ENCODE measurements around the gene SHBG. TPM values are rescaled to one million over a fixed set of nuclear protein-coding genes. Genes with fewer than 3 reads are reported as not detected.
"Not testable (repeated sequence)": the region's sequence is repeated elsewhere in the genome, so short reads cannot be mapped to it uniquely, and the experiment has no call there.

Gene SHBG
- total and polyA plus RNA-seq, 2 experiments from 2014 or later: 0.96 TPM; not detected in 1

DNA sequence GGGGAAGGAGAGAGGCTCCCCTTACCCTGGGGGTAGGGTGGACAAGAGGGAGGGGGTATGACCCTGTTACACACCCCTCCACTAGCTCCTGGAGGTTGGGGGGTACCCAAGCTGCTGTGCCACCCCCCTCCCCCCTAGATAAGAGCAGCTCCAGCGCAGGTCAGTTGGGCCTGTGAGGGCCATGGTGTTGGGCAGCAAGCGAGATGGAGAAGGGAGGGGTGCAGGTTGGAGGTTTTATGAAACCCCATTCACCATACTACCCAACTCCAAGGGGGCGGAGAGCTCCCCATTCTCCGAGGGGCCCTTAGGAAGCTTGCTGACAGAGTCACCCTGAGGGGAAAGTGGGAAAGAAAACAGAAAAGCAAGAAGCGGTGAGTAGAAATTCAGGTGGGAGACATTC, 38.3 kb upstream of the SHBG start:
- peaks cover 42% of the 10 kb centered on the region for H3K36me3 ChIP-seq (ENCODE audit: low read depth)

DNA sequence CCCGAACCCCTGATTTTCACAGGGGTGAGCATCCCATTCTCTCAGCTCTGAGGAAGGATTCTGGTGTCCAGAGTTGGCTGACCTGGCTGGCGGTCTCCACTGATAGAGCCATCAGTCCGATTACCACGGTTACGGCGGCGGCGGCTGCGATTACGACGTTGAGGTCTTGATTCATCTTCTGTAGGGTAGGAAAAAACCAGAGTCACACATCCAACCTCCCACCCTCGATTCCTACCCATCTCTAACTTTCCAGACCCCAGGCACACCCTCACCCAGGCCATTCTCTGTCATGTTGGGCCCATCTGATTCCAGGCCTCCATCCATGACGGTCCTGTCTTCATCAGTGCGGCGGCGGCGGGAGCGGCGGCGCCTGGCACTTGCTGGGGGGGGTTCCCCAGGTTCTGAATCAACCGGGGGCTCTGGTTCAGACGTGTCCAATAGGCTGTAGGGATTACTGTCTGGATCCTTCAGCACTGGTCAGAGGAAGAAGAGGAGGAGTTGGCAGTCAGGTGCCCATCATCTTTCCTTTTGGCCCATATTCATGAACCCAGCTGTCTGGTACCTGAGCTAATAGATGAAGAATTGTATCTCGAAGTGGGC, 37.4 kb upstream of the SHBG start:
- no peaks in the 10 kb centered on the region; the same call in none of the 2 replicates for H3K79me2 ChIP-seq (ENCODE audit: insufficient read depth)
- peaks cover 28% of the 10 kb centered on the region for H3K4me1 ChIP-seq (ENCODE audit: insufficient read depth)
- 90 to 91% methylated on average over 22 to 23 of the region's 23 CpGs for WGBS, 2 experiments (ENCODE audit: low coverage in 1 of 2, low lambda C conversion rate in 2 of 2, missing lambda C conversion rate in 2 of 2)
- no peak overlapping the region for H2AFZ ChIP-seq
- in situ Hi-C loops (cut with MboI): no loop called here
- no peak for DNase-seq
- no peak overlapping the region for H3K27ac ChIP-seq
- no peak overlapping the region for H3K4me2 ChIP-seq (ENCODE audit: unreplicated experiment)
- H3K9me2 ChIP-seq (ENCODE audit: insufficient read depth): no peaks in the 10 kb centered on the region
- H4K20me1 ChIP-seq (ENCODE audit: insufficient read depth): no peaks in the 10 kb centered on the region
- no peaks in the 10 kb centered on the region for H3K27me3 ChIP-seq (replicated peaks; ENCODE audit: insufficient read depth)
- TF ChIP-seq EZH2 (IDR thresholded peaks at IDR 0.05; ENCODE audit: insufficient read depth, poor library complexity, severe bottlenecking) (no peak), EZH2phosphoT487 (IDR thresholded peaks at IDR 0.05; ENCODE audit: insufficient read depth, low read depth) (no peak)
- H3F3A ChIP-seq (ENCODE audit: insufficient read depth): peaks cover 31% of the 10 kb centered on the region
- no peak overlapping the region for H3K4me3 ChIP-seq
- H3K9me3 ChIP-seq (ENCODE audit: low read depth): no peaks in the 10 kb centered on the region
- peaks cover 50% of the 10 kb centered on the region for H3K36me3 ChIP-seq (ENCODE audit: low read depth)
- no peak overlapping the region for H3K9ac ChIP-seq

More for the DNA sequence above, 38.3 kb upstream of the SHBG start:
- in situ Hi-C loops (cut with MboI): no loop called here
- Histone ChIP-seq H3K4me2 (ENCODE audit: unreplicated experiment) (no peak overlapping the region), H3K4me1 (ENCODE audit: insufficient read depth) (peaks cover 34% of the 10 kb centered on the region), H2AFZ (no peak overlapping the region), H3K27ac (no peak overlapping the region), H3K9me3 (ENCODE audit: low read depth) (no peaks in the 10 kb centered on the region), H4K20me1 (ENCODE audit: insufficient read depth) (no peaks in the 10 kb centered on the region), H3K27me3 (replicated peaks; ENCODE audit: insufficient read depth) (no peaks in the 10 kb centered on the region), H3F3A (ENCODE audit: insufficient read depth) (peaks cover 38% of the 10 kb centered on the region), H3K9me2 (ENCODE audit: insufficient read depth) (no peaks in the 10 kb centered on the region), H3K79me2 (ENCODE audit: insufficient read depth) (no peaks in the 10 kb centered on the region; the same call in 1 of the 2 replicates), H3K4me3 (no peak overlapping the region), H3K9ac (no peak overlapping the region)
- TF ChIP-seq EZH2phosphoT487 (IDR thresholded peaks at IDR 0.05; ENCODE audit: insufficient read depth, low read depth): no peak
- no peak for TF ChIP-seq EZH2 (IDR thresholded peaks at IDR 0.05; ENCODE audit: insufficient read depth, poor library complexity, severe bottlenecking)
- WGBS, 2 experiments (ENCODE audit: low coverage in 1 of 2, low lambda C conversion rate in 2 of 2, missing lambda C conversion rate in 2 of 2): 88% methylated on average over 5 of the region's 5 CpGs
- DNase-seq: no peak

DNA sequence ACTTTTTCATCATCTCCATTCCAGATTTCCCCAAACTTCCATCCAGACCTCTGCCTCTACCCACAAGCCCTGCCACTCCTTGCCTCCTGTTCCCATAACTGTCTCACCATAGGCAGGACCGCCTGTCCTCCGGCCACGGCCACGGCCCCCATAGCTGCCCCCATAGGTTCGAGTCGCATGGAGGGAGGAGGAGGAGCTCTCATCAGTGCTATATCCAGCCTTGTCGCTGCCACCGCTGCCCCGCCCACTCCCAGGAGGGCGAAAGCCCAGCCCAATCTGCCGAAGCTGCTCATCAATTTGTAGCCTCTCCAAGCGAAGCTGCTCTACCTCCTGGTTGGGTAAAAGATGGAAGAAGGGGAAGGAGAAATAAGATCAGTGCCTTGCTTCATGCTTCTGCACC, 36.6 kb upstream of the SHBG start:
- Histone ChIP-seq H4K20me1 (ENCODE audit: insufficient read depth) (no peaks in the 10 kb centered on the region), H3K79me2 (ENCODE audit: insufficient read depth) (no peaks in the 10 kb centered on the region; the same call in none of the 2 replicates), H3K9me2 (ENCODE audit: insufficient read depth) (no peaks in the 10 kb centered on the region), H3K4me2 (ENCODE audit: unreplicated experiment) (no peak overlapping the region), H3K27ac (no peak overlapping the region), H2AFZ (no peak overlapping the region), H3K9me3 (ENCODE audit: low read depth) (no peaks in the 10 kb centered on the region), H3F3A (ENCODE audit: insufficient read depth) (peaks cover 23% of the 10 kb centered on the region), H3K4me3 (no peak overlapping the region), H3K4me1 (ENCODE audit: insufficient read depth) (peaks cover 20% of the 10 kb centered on the region), H3K27me3 (replicated peaks; ENCODE audit: insufficient read depth) (no peaks in the 10 kb centered on the region), H3K9ac (no peak overlapping the region), H3K36me3 (ENCODE audit: low read depth) (peaks cover 53% of the 10 kb centered on the region)
- TF ChIP-seq EZH2 (IDR thresholded peaks at IDR 0.05; ENCODE audit: insufficient read depth, poor library complexity, severe bottlenecking) (no peak), EZH2phosphoT487 (IDR thresholded peaks at IDR 0.05; ENCODE audit: insufficient read depth, low read depth) (no peak)
- in situ Hi-C loops (cut with MboI): no loop called here
- 77 to 78% methylated on average over 12 of the region's 12 CpGs for WGBS, 2 experiments (ENCODE audit: low coverage in 1 of 2, low lambda C conversion rate in 2 of 2, missing lambda C conversion rate in 2 of 2)
- DNase-seq: no peak

DNA sequence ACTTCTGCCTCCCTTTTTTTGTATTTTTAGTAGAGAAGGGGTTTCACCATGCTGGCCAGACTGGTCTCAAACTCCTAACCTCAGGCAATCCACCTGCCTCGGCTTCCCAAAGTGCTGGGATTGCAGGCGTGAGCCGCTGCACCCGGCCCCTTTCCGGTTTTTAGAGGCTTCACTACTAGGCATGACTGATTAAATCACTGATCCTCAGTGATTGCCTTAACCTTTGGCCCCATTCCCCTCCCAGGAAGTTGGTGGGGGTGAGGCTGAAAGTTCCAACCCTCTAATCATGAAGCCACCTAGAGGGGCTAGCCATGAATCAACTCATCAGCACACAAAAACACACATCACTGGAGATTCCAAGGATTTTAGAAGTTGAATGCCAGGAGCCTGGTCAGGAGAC, 32.4 kb upstream of the SHBG start:
- H3K79me2 ChIP-seq (ENCODE audit: insufficient read depth): peaks cover 11% of the 10 kb centered on the region
- H3K9me3 ChIP-seq (ENCODE audit: low read depth); H3K4me1 ChIP-seq (ENCODE audit: insufficient read depth); H3K4me3 ChIP-seq; H3K9me2 ChIP-seq (ENCODE audit: insufficient read depth); DNase-seq; in situ Hi-C loops (cut with MboI); H4K20me1 ChIP-seq (ENCODE audit: insufficient read depth); H3K9ac ChIP-seq; H3K4me2 ChIP-seq (ENCODE audit: unreplicated experiment); H3K27ac ChIP-seq; H2AFZ ChIP-seq; H3K27me3 ChIP-seq (replicated peaks; ENCODE audit: insufficient read depth): not testable (repeated sequence)
- H3K36me3 ChIP-seq (ENCODE audit: low read depth): peaks cover 74% of the 10 kb centered on the region
- H3F3A ChIP-seq (ENCODE audit: insufficient read depth): peaks cover 15% of the 10 kb centered on the region
- 97 to 98% methylated on average over 5 of the region's 5 CpGs for WGBS, 2 experiments (ENCODE audit: low coverage in 1 of 2, low lambda C conversion rate in 2 of 2, missing lambda C conversion rate in 2 of 2)
